ENCODE data around the gene TMEM184A. TPM values are rescaled to one million over a fixed set of nuclear protein-coding genes. Genes with fewer than 3 reads are reported as not detected.

The TMEM184A gene
- total and polyA plus RNA-seq, 2 of the 4 experiments (the other 2 are of a cell fraction) = 0.36 to 1.9 TPM

DNA sequence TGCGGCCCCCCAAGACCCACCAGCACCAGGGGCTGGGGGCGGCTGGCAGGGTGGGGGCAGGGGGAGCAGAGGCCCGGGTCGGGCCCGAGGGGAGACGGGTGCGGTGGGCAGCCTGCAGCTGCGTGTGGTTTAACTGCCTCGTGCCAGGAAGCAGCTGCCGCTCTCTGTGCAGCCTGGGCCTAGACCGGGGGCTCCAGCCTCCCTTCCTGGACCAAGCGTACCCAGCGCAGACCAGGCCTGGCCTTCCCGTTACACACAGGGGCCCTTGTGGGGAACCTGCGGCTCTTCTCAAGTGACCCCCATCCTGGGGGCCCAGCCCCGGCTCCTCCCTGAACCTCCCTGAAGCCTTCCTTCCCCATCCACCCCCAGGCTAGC lies 45.2 kb downstream of the TMEM184A start:
- H2AK5ac ChIP-seq (ENCODE audit: low read depth, low read length) = no peak overlapping the region
- H3K56ac ChIP-seq (ENCODE audit: extremely low read depth, insufficient read depth, low read length) = no peak overlapping the region
- in situ Hi-C loops (cut with MboI; ENCODE audit: low sequenced_read_pairs) (no loop called here), intact Hi-C loops (cut with micrococcal nuclease) (no loop called here), dilution Hi-C loops (cut with HindIII; ENCODE audit: low sequenced_read_pairs, unreplicated experiment) (no loop called here)
- no peak overlapping the region for H3K4me2 ChIP-seq (ENCODE audit: low read depth, low read length)
- no peak overlapping the region for H4K8ac ChIP-seq (ENCODE audit: low read depth in 2 of 2, low read length in 2 of 2)
- no peak overlapping the region for H3K9ac ChIP-seq (ENCODE audit: low read depth, low read length)
- no peaks in the 10 kb centered on the region for H3K36me3 ChIP-seq (ENCODE audit: control insufficient read depth, insufficient read depth, low read length)
- TF ChIP-seq, protein P1, sequence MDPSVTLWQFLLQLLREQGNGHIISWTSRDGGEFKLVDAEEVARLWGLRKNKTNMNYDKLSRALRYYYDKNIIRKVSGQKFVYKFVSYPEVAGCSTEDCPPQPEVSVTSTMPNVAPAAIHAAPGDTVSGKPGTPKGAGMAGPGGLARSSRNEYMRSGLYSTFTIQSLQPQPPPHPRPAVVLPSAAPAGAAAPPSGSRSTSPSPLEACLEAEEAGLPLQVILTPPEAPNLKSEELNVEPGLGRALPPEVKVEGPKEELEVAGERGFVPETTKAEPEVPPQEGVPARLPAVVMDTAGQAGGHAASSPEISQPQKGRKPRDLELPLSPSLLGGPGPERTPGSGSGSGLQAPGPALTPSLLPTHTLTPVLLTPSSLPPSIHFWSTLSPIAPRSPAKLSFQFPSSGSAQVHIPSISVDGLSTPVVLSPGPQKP (IDR thresholded peaks at IDR 0.05; ENCODE audit: borderline replicate concordance, low read depth, low read length) = no peak
- TF ChIP-seq POLR2A (IDR thresholded peaks at IDR 0.05; ENCODE audit: low read depth, low read length) (no peak), MAZ (IDR thresholded peaks at IDR 0.05; ENCODE audit: borderline replicate concordance, low read depth, low read length) (no peak), MXI1 (IDR thresholded peaks at IDR 0.05; ENCODE audit: borderline replicate concordance, low read depth, low read length) (no peak), SMC3 (IDR thresholded peaks at IDR 0.05; ENCODE audit: low read depth, low read length) (no peak), CHD1 (IDR thresholded peaks at IDR 0.05; ENCODE audit: low read depth, low read length) (no peak), MAFK (IDR thresholded peaks at IDR 0.05; ENCODE audit: low read depth, low read length) (no peak), FOS (IDR thresholded peaks at IDR 0.05; ENCODE audit: low read depth, low read length) (no peak), NFE2L2 (IDR thresholded peaks at IDR 0.05; ENCODE audit: low read depth, low read length) (no peak)
- TF ChIP-seq, protein P2, sequence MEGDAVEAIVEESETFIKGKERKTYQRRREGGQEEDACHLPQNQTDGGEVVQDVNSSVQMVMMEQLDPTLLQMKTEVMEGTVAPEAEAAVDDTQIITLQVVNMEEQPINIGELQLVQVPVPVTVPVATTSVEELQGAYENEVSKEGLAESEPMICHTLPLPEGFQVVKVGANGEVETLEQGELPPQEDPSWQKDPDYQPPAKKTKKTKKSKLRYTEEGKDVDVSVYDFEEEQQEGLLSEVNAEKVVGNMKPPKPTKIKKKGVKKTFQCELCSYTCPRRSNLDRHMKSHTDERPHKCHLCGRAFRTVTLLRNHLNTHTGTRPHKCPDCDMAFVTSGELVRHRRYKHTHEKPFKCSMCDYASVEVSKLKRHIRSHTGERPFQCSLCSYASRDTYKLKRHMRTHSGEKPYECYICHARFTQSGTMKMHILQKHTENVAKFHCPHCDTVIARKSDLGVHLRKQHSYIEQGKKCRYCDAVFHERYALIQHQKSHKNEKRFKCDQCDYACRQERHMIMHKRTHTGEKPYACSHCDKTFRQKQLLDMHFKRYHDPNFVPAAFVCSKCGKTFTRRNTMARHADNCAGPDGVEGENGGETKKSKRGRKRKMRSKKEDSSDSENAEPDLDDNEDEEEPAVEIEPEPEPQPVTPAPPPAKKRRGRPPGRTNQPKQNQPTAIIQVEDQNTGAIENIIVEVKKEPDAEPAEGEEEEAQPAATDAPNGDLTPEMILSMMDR (conservative IDR thresholded peaks at IDR 0.05; ENCODE audit: low read depth, low read length) = no peak
- TF ChIP-seq, protein P3, sequence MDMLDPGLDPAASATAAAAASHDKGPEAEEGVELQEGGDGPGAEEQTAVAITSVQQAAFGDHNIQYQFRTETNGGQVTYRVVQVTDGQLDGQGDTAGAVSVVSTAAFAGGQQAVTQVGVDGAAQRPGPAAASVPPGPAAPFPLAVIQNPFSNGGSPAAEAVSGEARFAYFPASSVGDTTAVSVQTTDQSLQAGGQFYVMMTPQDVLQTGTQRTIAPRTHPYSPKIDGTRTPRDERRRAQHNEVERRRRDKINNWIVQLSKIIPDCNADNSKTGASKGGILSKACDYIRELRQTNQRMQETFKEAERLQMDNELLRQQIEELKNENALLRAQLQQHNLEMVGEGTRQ (IDR thresholded peaks at IDR 0.05; ENCODE audit: low read depth, low read length) = no peak
- H3K27ac ChIP-seq (ENCODE audit: insufficient read depth, low read length) = no peak overlapping the region
- no peak overlapping the region for H2BK120ac ChIP-seq (ENCODE audit: low read depth, low read length)
- ChIA-PET CTCF (no interaction called here), POLR2A (ENCODE audit: unreplicated experiment) (no interaction called here)
- no peaks in the 10 kb centered on the region for H3K9me1 ChIP-seq (ENCODE audit: insufficient read depth, low read length)
- no peak overlapping the region for H2AFZ ChIP-seq (replicated peaks; ENCODE audit: low read length, poor library complexity)
- H3K27me3 ChIP-seq (ENCODE audit: control insufficient read depth, insufficient read depth, low read length) = no peaks in the 10 kb centered on the region
- H2BK5ac ChIP-seq (ENCODE audit: low read depth, low read length, poor library complexity, severe bottlenecking) = no peak overlapping the region
- H3K79me1 ChIP-seq (ENCODE audit: low read depth in 1 of 2, low read length in 2 of 2) = 0 out of 4 replicates have a peak, but pooled peaks cover 0 to 2% of the 10 kb centered on the region in 2 experiments
- no peak overlapping the region for H4K5ac ChIP-seq (ENCODE audit: low read depth, low read length)
- H3K9me3 ChIP-seq (ENCODE audit: control insufficient read depth, insufficient read depth, low read length) = no peaks in the 10 kb centered on the region
- no peak overlapping the region for H2BK15ac ChIP-seq (ENCODE audit: low read depth, low read length)
- H2BK20ac ChIP-seq (ENCODE audit: low read depth, low read length) = no peak overlapping the region
- DNase-seq (no peak), ATAC-seq (ENCODE audit: low read depth) (no peak)
- no peak overlapping the region for H2AK9ac ChIP-seq (replicated peaks; ENCODE audit: low read depth, low read length, poor library complexity)
- H3K23ac ChIP-seq (ENCODE audit: low read depth, low read length) = no peak overlapping the region
- 83% methylated on average over 7 of the region's 16 CpGs; no CpG with 5 or more reads in 1 of the 2 experiments for WGBS, 2 experiments (ENCODE audit: extremely low coverage in 2 of 2, insufficient read length in 1 of 2)
- H3K4me3 ChIP-seq (ENCODE audit: insufficient read depth, low read depth, low read length) = no peak overlapping the region
- H3K14ac ChIP-seq (replicated peaks; ENCODE audit: low read depth, low read length) = no peak overlapping the region
- H3K18ac ChIP-seq (ENCODE audit: low read depth, low read length) = no peak overlapping the region
- no peaks in the 10 kb centered on the region for H4K20me1 ChIP-seq (ENCODE audit: insufficient read depth, low read length)
- H4K91ac ChIP-seq (ENCODE audit: insufficient read depth, low read depth, low read length) = no peak overlapping the region
- H3K4ac ChIP-seq (ENCODE audit: low read depth, low read length) = no peak overlapping the region
- BruUV-seq (replicated peaks) = no TSS peak
- peaks cover 7% of the 10 kb centered on the region for H3K4me1 ChIP-seq (ENCODE audit: control insufficient read depth, insufficient read depth, low read length)
